Esophagus muscularis mucosa (tissue), 4 donors: ENCODE data around the gene SYNJ1. TPM values are rescaled to one million over a fixed set of nuclear protein-coding genes. Genes with fewer than 3 reads are reported as not detected.

Source experiments
- DNase-seq: peaks from one replicate; pipeline ENCODE4 v3.0.0-alpha.2; 2017; ENCODE audit errors: extremely low spot score
- H3K27ac ChIP-seq, 4 donors: fragments of 200-600 bp; sonication (generic); replicated peaks in 1 of 4; 1 replicate in 3 of 4; 2 replicates in 1 of 4; pipeline ENCODE4 v1.5.1; 2016 to 2019; ENCODE audit warnings: mild to moderate bottlenecking in 1 of 4
- H3K27me3 ChIP-seq, 4 donors: fragments of 200-600 bp; sonication (generic); one replicate each; pipeline versions ENCODE4 v1.5.1 to v1.6.0; 2016 to 2019
- H3K36me3 ChIP-seq, 4 donors: fragments of 200-600 bp; sonication (generic); one replicate each; pipeline ENCODE4 v1.5.1; 2016 to 2019
- H3K4me1 ChIP-seq, 4 donors: fragments of 200-600 bp; sonication (generic); one replicate each; pipeline ENCODE4 v1.5.1; 2016 to 2019
- H3K4me3 ChIP-seq, 4 donors: fragments of 200-600 bp; sonication (generic); 1 replicate in 2 of 4; 2 replicates in 2 of 4; pipeline ENCODE4 v1.5.1; 2016 to 2019; ENCODE audit warnings: mild to moderate bottlenecking in 4 of 4, moderate library complexity in 1 of 4
- H3K9me3 ChIP-seq, 4 donors: fragments of 200-600 bp; sonication (generic); 1 replicate in 3 of 4; 2 replicates in 1 of 4; pipeline ENCODE4 v1.5.1; 2016 to 2019
- CTCF ChIP-seq, 3 experiments: fragments of 200-600 bp in 2 of 3; fragments of 450-650 bp in 1 of 3; sonication (generic) in 2 of 3; IDR thresholded peaks; one replicate each; pipeline ENCODE4 v1.5.1; 2017 to 2019; ENCODE audit warnings: antibody characterized with exemption in 3 of 3, mild to moderate bottlenecking in 2 of 3, moderate library complexity in 1 of 3
- EP300 ChIP-seq: sonication (generic); formaldehyde crosslinking; IDR thresholded peaks from one replicate; pipeline ENCODE4 v1.6.1; 2017; ENCODE audit warnings: antibody characterized with exemption
- POLR2A ChIP-seq: fragments of 450-650 bp; IDR thresholded peaks from one replicate; pipeline ENCODE4 v1.6.1; 2017; ENCODE audit warnings: antibody characterized with exemption, moderate library complexity, mild to moderate bottlenecking, low read depth
- POLR2AphosphoS5 ChIP-seq, 2 donors: sonication (generic); formaldehyde crosslinking; IDR thresholded peaks; one replicate each; pipeline ENCODE4 v1.6.1; 2017; ENCODE audit warnings: antibody characterized with exemption in 2 of 2
- WGBS: methylation state at CpG from one replicate; pipeline ENCODE4 v1.1.5; 2018; 5-methylcytosine and 5-hydroxymethylcytosine counted together
- intact Hi-C: fragments of 100-400 bp; cut with DNase I; formaldehyde crosslinking; loops from one replicate; pipeline ENCODE4 v1.15.1; 2023
- total RNA-seq, 4 donors: library from RNA; depleted of rRNA; stranded (reverse); fragments of >200 nt; gene quantifications; one replicate each; pipeline versions ENCODE4 v1.1.0 to v1.2.1, GENCODE V29; 2016

The SYNJ1 gene
- total RNA-seq, 4 donors from 2014 or later = 8.1 to 9.4 (median 8.5) TPM

- no peaks in the 10 kb centered on the region for H3K27me3 ChIP-seq
- H3K36me3 ChIP-seq = peaks cover 33 to 65% (median 50%) of the 10 kb centered on the region in 4 donors
- DNase-seq = no peak
- TF ChIP-seq POLR2A = no peak
- TF ChIP-seq EP300 = no peak
- no peak for TF ChIP-seq POLR2AphosphoS5 (IDR thresholded peaks at IDR 0.05)
- no peak for TF ChIP-seq CTCF (IDR thresholded peaks at IDR 0.05)
- H3K4me3 ChIP-seq = no peak overlapping the region
- 81% methylated on average over 1 of the region's 1 CpG for WGBS
- intact Hi-C loops = no loop called here
- no peaks in the 10 kb centered on the region for H3K9me3 ChIP-seq
- peaks cover 5 to 42% (median 32%) of the 10 kb centered on the region in 4 donors for H3K4me1 ChIP-seq
- H3K27ac ChIP-seq = no peak overlapping the region
Measured at GRCh38 chr21:32764186-32764585, 36.4 kb upstream of the SYNJ1 start.

- TF ChIP-seq CTCF (IDR thresholded peaks at IDR 0.05) (no peak), POLR2AphosphoS5 (IDR thresholded peaks at IDR 0.05) (no peak), POLR2A (no peak), EP300 (no peak)
Measured at GRCh38 chr21:32757804-32758203, 30.0 kb upstream of the SYNJ1 start.

GRCh38 chr21:32756096-32756495 lies 28.3 kb upstream of the SYNJ1 start:
- Histone ChIP-seq H3K4me3 (no peak overlapping the region), H3K4me1 (no peaks in the 10 kb centered on the region), H3K27me3 (no peaks in the 10 kb centered on the region), H3K9me3 (no peaks in the 10 kb centered on the region), H3K27ac (no peak overlapping the region), H3K36me3 (peaks cover 31 to 90% (median 69%) of the 10 kb centered on the region in 4 donors)
- WGBS = 90% methylated on average over 1 of the region's 1 CpG
- intact Hi-C loops = no loop called here
- DNase-seq = no peak
- TF ChIP-seq EP300 (no peak), CTCF (IDR thresholded peaks at IDR 0.05) (no peak), POLR2AphosphoS5 (IDR thresholded peaks at IDR 0.05) (no peak)

More at GRCh38 chr21:32757804-32758203, 30.0 kb upstream of the SYNJ1 start:
- Histone ChIP-seq H3K9me3 (no peaks in the 10 kb centered on the region), H3K36me3 (peaks cover 41 to 94% (median 78%) of the 10 kb centered on the region in 4 donors), H3K4me1 (no peaks in the 10 kb centered on the region), H3K4me3 (no peak overlapping the region), H3K27ac (no peak overlapping the region), H3K27me3 (no peaks in the 10 kb centered on the region)
- intact Hi-C loops = no loop called here
- 94% methylated on average over 1 of the region's 1 CpG for WGBS
- DNase-seq = no peak

GRCh38 chr21:32753818-32754585 lies 26.2 kb upstream of the SYNJ1 start:
- Histone ChIP-seq H3K4me1 (no peaks in the 10 kb centered on the region), H3K9me3 (no peaks in the 10 kb centered on the region), H3K36me3 (peaks cover 20 to 90% (median 74%) of the 10 kb centered on the region in 4 donors), H3K27ac (no peak overlapping the region), H3K4me3 (no peak overlapping the region), H3K27me3 (no peaks in the 10 kb centered on the region)
- DNase-seq = no peak
- TF ChIP-seq EP300 (no peak), CTCF (IDR thresholded peaks at IDR 0.05) (no peak), POLR2AphosphoS5 (IDR thresholded peaks at IDR 0.05) (no peak), POLR2A (no peak)
- WGBS = 91% methylated on average over 6 of the region's 6 CpGs
- intact Hi-C loops = no loop called here
